Head of caudate nucleus (tissue), 42 donors: ENCODE results near the gene NIM1K.
"Not testable (repeated sequence)": the region's sequence is repeated elsewhere in the genome, so short reads cannot be mapped to it uniquely, and the experiment has no call there.

Source experiments
- DNase-seq, 42 donors: peaks; one replicate each; pipeline versions ENCODE4 v3.0.0 to v3.0.0-alpha.2; 2020 to 2021; ENCODE audit warnings: mixed read lengths in 7 of 42
- intact Hi-C: fragments of 100-400 bp; cut with DNase I; formaldehyde crosslinking; loops from one replicate; pipeline ENCODE4 v1.15.0; 2022

The NIM1K gene

DNA sequence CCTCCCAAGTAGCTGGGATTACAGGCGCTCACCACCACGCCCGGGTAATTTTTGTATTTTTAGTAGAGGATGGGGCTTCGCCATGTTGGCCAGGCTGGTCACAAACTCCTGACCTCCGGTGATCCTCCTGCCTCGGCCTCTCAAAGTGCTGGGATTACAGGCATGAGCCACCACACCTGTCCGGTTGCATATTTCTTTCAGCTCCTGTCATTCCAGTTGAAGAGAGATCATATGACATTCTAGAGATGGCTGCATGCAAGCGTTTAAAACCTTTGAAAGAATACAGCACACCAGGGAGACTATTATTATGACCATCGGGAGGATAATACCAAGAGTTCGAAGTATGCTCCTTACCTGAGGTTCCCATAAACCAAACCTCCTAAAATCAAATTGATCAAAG lies 9.6 kb upstream of the NIM1K start:
- intact Hi-C loops = no loop called here

DNA sequence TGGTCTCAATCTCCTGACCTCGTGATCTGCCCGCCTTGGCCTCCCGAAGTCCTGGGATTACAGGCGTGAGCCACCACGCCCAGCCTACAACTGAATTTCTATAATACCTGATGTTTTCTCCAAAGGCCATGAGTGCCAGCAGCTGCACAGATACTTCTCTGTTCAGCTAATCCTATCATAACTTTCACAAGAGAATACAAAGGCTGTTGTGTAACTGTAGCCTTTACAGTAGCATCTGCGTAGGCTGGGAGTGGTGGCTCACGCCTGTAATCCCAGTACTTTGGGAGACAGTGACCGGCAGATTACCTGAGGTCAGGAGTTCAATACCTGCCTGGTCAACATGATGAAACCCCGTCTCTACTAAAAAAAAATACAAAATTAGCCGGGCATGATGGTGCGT lies 8.9 kb upstream of the NIM1K start:
- DNase-seq = not testable (repeated sequence)

More for the DNA sequence above, 9.6 kb upstream of the NIM1K start:
- no peak for DNase-seq

GRCh38 chr5:43190755-43191603 lies 1.0 kb upstream of the NIM1K start:
- intact Hi-C loops = loop anchor here (5.0 kb wide), 1 partner anchor 121 kb away; the partner anchor contains the start of gene HMGCS1

More for the DNA sequence above, 8.9 kb upstream of the NIM1K start:
- intact Hi-C loops = not testable (repeated sequence)

GRCh38 chr5:43192558-43193180 lies 644 bp downstream of the NIM1K start:
- intact Hi-C loops = loop anchor here (1.0 to 5.0 kb wide), 2 partner anchors 71 to 120 kb away; partner anchors contain the start of gene HMGCS1
- peak; percentile 44 to 85 (median 70) for DNase-seq

More at GRCh38 chr5:43190755-43191603, 1.0 kb upstream of the NIM1K start:
- no peak for DNase-seq

- DNase-seq = peak in 35 of 42 donors; percentile 6 to 79 (median 42)
- intact Hi-C loops = loop anchor here (5.0 kb wide), 1 partner anchor 119 kb away; the partner anchor contains the start of gene HMGCS1
Measured at GRCh38 chr5:43193181-43193893, 1.3 kb downstream of the NIM1K start.

DNA sequence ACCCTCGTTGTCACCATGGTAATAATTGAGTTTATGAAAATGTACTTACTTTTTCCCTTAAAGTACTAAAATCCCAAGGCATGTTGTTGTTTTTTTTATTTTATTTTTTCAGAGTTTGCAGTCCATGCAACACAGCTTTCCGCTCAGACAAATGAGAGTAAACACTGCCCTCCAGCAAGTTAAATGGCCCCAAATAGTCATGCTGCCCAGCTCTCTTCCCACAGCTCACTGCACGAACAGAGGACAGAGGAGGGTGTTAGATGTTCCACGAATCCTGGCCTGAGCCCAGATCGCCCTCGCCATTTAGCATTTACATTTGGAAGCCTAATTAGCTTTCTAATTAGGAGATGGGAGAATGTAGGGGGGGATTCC lies 1.9 kb downstream of the NIM1K start:
- intact Hi-C loops = loop anchor here (5.0 kb wide), 1 partner anchor 118 kb away; the partner anchor contains the start of gene HMGCS1
- DNase-seq = peak in 39 of 42 donors; percentile 6 to 72 (median 36)

- intact Hi-C loops = no loop called here
Measured at GRCh38 chr5:43195670-43196265, 3.7 kb downstream of the NIM1K start.

GRCh38 chr5:43197535-43197934 lies 5.5 kb downstream of the NIM1K start:
- intact Hi-C loops = no loop called here
- DNase-seq = no peak

More at GRCh38 chr5:43195670-43196265, 3.7 kb downstream of the NIM1K start:
- DNase-seq = peak in 22 of 42 donors; percentile 5 to 70 (median 26)

- intact Hi-C loops, DNase-seq: not testable (repeated sequence)
Measured at GRCh38 chr5:43201442-43201841, 9.4 kb downstream of the NIM1K start.

- intact Hi-C loops = no loop called here
- no peak for DNase-seq
Measured at GRCh38 chr5:43202380-43202779, 10.4 kb downstream of the NIM1K start.

DNA sequence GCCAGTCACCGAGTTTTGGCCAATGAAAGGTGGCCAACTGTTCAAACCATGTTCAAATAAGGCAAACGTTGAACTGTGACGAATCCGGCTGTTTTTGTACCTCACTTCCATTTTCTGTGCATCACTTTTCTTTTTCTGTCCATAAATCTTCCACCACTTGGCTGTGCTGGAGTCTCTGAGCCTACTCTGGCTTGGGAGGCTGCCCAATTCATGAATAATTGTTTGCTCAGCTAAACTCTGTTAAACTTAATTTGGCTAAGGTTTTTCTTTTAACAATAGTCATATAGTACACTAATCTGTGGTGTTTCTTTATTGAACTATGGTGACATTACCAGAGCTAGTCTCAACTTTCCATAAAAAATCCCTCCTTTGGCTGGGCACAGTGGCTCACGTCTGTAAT lies 11.3 kb downstream of the NIM1K start:
- intact Hi-C loops = no loop called here
- no peak for DNase-seq

GRCh38 chr5:43204958-43205357 lies 12.9 kb downstream of the NIM1K start:
- no peak for DNase-seq
- intact Hi-C loops = no loop called here

GRCh38 chr5:43207601-43208000 lies 15.6 kb downstream of the NIM1K start:
- intact Hi-C loops = no loop called here
- no peak for DNase-seq

GRCh38 chr5:43208658-43209057 lies 16.6 kb downstream of the NIM1K start:
- no peak for DNase-seq
- intact Hi-C loops = no loop called here

DNA sequence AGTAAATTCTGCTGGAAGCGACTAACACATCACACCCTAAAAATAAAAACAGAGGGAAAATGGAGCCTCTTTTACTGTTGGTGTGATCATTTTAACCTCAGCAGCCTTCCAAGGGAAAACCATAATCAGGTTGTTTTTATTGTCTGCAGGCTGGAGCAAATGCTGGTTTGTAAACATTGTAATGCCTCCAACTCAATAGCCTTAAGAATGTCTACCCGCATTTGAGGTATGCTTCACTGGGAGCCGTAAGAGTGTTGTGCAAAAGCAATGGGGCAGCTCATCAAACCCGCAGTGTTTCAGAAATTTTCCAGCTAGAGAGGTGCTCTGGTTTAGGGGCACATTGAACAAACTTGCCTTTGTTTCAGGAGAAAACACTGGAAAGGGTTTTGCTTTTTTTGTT lies 17.0 kb downstream of the NIM1K start:
- intact Hi-C loops = no loop called here
- no peak for DNase-seq

DNA sequence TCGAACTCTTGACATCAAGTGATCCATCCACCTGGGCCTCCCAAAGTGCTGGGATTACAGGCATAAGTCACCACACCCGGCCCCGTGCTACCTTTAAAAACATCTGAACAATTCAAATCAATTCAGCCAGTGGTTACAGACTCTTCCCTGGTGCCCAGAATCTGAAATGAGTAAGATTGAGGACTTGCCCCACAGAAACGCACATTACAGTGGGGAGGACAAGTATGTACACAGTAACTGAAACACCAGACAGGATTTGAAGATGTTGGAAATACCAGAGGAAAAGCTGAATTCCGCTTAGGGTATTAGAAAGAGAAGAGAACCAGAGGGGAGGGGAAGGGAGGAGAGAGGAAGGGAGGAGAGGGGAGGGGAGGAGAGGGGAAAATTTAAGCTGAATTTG lies 17.8 kb downstream of the NIM1K start:
- DNase-seq = no peak
- intact Hi-C loops = no loop called here

- DNase-seq = no peak
- intact Hi-C loops = no loop called here
Measured at GRCh38 chr5:43210570-43210969, 18.5 kb downstream of the NIM1K start.

DNA sequence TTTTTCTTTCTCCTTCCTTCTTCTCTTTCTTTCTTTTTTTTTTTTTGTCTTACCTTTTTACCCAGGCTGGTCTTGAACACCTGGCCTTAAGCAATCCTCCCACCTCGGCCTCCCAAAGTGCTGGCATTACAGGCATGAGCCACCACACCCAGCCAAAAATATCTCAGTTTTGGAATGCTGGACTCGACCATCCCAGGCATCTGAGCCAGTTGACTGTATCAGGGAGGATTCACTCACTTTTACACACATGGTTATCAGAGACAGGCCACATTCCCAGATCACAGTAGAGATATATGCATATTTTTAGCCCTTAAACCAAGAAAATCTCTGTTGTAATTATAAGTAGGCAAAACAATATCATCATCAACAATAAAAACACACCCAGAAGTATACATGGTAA lies 21.9 kb downstream of the NIM1K start:
- no peak for DNase-seq
- intact Hi-C loops = no loop called here

GRCh38 chr5:43215073-43215631 lies 23.1 kb downstream of the NIM1K start:
- intact Hi-C loops = no loop called here
- peak in 5 of 42 donors; percentile 4 to 52 (median 16) for DNase-seq
